ENCODE results near the gene SLC22A12. TPM values are rescaled to one million over a fixed set of nuclear protein-coding genes. Genes with fewer than 3 reads are reported as not detected.

Gene SLC22A12
- polyA plus RNA-seq, 1 donor = 3.8 TPM

DNA sequence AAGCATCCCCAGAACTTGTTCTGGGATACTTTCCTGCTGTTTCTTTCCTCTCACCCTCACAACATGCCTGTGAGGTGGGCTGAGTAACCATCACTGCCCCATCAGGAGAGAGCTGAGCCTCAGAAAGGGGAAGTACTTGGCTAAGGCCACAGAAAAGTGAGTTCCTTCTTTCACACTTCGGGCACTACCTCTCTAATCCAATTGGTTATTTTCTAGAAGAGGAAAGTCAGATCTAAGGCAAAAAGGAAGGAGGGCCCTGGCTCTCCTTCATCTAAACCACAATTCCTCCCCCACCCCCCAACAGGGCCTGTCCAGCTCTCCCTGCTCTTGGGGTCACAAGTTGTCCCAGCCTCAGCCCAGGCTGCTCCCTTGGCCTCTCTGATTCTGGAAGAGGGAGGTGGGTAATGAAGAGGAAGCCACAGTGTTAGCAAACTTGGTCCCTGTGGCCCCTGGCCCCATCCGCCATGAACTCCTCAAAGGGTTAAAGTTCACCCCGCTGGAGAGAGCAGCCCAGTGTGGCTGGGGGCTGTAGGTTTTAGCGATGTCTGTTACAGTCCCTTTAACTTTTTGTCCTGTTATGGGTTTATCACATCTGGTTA, 34.0 kb downstream of the SLC22A12 start:
- DNase-seq = no peak

DNA sequence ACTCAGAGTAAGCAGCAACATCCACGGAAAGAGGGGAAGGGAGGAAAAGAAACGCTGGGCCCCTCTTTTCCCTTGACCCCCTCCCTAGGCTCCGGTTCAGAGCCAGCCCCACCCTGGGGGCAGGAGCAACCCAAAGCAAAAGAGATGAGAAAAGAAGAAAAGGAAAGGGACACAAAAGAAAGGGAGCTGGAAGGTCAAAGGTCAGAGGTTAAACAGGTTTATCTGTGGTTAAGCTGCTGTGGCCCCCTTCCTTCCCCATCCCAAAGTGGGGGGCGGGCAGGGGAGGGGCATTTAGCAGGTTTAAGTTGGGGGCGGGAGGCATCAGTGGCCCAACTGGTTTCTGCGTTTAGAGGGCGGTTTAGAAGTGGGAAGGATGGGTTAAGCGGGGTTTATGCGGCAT, 35.6 kb downstream of the SLC22A12 start:
- DNase-seq = no peak

DNA sequence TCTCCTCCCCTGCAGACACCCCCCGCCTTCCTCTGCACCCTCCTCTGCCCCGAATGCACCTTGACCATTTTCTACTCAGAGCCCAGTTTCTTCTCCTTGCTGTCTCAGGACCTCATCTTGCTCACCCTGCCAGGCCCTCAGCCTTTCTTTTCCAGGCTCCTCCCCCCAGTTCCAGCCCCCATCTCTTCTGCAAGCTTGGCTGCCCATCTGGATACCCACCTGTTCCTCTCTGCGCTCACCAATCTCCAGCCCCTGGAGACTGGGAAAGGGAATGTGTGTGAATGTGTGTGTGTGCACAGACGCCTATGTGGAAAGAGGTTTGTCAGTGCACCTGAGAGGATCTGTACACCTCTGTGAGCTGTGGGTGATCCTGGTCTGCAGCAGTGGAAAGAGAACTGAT, 36.4 kb downstream of the SLC22A12 start:
- no peak for DNase-seq

DNA sequence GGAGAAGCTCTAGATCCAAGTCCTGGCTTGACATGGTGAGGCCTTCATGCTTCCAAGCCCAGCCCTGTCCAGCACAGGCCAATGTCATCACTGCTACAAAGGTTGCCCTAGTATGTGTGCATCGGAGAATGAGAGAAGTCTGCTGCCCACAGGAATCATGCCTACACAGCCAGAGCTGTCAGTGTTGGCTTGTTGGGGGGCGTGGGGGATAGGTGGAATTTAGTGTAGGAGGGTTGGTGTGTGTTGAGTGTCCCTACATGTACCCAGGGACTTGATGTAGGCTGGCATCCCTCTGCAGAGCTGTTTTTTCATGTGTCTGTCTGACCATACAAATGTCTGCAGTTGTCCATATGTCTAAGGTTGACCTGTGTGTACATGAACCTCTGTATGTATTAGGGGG, 37.6 kb downstream of the SLC22A12 start:
- DNase-seq = no peak

DNA sequence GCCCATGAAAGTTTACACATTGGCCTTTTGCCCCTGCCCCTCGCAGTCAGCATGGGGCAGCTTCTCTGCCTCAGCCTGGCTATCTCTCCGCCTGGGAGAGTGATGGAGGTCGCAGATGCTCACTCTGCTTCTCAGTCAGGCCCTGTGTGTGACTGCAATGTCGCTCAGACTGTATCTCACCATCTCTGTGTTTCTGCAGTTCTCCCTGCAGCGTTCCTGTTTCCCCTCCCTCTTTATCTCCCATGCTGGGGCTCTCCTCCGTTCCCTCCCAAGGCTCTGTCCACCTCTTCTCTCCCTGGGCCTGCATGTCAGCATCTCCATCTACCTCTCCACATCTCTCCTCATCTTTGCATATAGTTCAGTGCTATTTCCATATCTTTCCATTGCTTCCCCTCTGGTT, 38.1 kb downstream of the SLC22A12 start:
- DNase-seq = no peak

DNA sequence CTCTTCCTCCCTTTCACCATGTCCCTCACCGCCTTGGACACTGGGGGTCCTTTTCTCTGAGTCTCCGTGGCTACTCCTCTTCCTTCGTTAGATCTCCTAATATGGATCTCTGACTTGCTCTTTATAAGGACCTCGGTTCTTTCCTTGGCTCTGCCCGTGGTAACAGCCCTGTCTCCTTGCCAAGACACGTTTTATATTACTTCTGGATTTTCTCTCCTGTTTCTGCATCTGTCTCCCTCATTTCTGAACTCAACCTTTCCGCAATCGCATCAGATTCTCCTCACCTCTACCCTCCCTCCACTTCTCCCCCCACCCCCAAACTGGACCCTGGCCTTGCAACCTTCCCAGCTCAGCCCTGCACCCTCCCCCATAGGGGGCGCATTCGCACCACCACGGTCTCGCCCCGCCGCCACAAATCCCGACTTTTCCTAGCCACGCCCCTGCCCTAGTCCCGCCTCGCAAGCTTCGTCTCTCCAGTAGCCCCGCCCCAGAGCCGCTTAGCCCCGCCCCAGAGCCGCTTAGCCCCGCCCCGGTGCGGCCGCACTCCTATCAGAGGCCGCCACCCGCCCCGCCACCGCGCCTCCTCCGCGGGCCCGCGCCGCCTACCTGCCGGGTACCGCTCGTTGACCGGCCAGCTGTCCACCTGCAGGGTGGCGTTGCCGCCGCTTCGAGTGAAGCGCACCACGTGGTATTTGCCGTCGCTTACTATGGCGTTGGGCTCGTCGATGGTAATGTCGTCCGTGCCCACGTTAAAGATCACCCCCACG, 39.0 kb downstream of the SLC22A12 start:
- DNase-seq = no peak

DNA sequence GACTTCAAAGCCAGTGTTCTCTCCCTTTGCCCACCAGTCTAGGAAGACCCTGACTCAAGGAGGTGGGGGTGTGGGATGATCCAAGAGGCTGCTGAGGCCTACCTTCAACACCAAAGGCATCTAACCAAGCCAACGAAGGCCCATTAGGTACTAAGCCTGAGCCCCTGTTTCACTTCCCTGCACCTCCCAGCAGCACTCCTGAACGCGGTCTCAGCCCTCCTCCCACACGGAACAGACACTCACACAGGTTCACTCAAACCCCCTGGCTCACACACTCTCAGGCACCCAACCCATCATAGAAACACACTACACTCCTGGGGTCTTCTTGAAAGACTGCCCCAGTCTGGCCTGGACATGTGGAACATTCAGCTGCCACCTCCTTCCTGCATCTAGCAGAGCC, 40.7 kb downstream of the SLC22A12 start:
- DNase-seq = no peak

DNA sequence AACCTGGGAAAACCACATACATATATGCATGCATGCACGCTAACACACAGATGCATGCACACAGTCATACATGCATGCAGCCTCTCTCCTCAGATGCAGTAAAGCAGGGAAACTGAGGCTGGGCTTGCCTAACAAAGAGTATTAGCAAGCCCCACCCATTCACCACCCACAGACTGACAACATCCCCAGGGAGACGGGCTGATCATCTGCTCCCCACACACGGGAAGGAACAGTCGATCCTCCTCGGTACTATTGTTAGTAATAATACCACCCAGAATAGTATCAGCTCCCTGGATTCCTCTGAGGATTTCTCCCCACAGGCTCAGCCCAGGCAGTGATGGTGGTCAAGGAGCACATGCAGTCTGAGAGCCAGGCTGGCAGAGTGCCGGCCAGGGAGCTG, 41.2 kb downstream of the SLC22A12 start:
- no peak for DNase-seq

DNA sequence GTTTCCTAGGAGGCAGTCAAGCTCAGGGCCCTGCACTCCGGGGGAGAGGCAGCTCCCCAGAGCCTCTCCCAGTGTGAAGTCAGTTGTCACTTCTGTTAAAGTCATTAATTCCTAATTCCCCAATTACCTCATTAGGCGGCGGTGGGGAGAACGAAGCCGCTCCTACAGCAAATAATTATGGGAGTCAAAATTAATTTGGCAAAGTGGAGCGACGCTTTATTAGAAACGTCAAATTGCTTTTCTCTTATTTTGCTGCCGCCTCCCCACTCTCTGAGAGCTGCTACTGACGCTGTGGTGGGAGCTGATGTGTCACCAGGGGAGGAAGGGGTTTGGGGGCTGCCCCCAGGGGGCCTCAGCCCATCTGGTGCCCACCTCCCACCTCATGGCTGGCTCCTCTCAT, 41.6 kb downstream of the SLC22A12 start:
- no peak for DNase-seq

DNA sequence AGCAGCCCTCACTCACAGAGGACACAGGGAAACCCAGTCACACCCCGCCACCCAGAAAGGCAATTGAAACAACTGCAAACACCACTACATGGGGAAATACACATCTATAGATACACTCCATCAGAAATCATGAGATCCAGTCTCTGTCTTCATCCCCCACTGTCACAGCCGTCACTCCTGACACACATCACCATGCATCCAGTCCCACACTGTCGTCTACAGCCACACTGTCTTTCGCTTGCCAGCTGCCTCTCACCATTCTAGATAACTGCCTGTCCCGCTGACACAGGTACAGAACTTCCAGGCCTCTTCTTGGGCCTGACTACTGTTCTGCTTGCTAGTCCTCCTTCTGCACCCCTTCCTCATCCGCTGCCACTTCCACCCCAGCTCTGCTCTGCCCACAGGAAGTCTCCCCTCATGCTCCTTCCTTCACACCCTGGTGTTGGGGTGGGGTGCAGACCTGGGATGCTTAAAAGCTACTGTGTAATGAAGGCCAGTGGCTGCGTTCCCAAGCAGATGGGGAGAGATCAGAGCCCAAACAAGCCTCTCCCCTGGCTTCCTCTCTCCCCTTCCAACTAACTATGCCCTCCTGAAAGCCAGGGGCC, 42.6 kb downstream of the SLC22A12 start:
- DNase-seq = no peak

DNA sequence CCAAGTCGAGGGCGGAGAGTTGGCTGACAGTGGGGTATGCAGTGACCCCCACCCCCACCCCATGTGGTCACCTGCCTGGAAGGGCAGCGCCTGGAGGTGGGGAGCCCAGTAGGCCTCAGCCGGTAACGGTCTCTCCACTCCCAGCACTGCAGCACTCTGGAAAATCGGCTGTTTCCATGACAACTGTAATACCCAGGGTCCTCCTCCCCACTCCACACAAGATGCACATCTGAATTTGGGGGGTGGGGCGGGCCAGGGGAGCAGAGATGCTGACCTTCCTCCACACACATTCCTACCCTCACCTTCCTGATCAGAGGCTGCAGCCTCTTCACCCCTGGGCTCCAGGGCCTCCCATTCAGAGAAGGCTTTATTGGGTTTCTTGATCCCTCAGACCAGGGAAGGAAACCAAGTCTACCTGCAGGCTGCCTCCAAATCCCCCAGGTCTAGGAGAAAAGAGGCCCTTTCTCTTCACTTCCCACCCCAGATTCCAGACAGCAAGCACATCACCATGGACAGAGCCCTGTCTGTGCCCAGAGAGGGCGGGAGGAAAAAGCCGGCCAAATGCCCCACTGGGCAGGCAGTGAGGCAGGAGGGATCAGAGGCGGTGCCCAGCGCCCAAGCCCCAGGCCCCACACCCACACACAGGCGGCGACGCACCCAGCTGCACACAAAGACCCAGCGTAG, 46.5 kb downstream of the SLC22A12 start:
- DNase-seq = no peak

DNA sequence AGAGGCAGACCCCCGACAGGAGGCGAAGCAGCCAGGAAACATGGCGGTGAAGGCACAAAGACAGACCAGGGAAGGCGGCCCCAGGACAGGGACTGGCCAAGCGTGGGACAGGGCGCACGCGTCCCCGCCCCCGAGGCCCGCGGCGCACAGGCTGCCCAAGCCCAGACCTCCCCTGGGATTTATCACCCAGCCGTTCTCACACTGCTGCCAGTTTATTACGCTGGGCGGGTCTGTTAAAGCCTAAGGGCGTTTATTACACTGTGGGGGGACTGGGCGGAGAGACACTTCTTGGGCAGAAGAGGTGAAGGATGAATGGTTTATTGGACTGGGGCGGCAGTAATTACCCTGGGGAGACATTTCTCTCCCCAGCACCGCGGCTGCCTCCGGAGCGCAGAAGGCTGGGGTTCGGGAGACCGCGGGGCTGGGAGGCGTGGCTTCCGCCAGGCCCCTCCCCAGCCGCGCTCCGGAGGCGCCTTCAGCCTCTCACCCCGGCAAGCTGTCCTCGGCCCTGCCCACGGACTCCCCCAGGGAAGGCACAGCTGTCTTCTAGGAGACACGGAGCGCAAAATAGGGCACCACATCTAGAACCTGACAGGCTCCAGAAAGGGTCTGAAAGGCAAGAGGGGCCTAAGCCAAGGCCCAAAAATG, 47.1 kb downstream of the SLC22A12 start:
- DNase-seq = peak; percentile 66

DNA sequence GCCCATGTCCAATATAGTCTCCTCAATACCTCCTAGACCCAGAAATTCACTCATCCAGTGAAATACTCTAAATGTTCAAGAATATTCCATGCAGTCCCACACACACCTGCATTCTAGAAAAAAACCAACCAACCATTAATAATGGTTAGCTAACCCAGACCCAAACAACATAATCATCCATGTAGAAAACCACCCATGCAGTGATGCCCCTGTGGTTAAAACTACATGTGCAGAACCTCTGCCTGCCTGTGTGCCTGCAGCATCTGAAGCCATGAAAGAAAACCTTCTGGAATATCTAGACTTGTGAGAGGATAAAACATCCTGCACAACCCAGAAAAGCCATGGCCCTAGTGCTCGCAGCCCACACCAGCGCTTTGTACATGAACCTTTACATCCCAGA, 47.8 kb downstream of the SLC22A12 start:
- DNase-seq = no peak

DNA sequence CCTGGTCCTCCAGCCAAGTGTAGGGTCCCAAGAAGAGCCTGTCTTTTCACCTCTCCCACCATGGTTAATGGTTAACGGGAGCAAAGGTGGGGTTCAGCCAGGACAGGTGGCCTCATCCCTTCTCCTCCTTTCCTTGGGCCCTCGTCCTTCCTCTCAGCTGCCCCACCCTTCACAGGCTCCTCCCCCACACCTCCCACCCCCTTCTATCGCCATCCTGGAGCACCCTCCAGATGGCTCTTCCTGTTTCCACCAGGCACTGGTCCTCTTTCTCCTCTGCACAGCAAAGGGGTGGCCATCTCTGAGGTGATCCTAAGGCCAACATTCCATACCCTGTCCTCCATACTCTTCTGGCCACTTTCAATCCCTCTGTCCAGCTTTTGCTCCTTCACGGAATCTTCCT, 48.9 kb downstream of the SLC22A12 start:
- DNase-seq = no peak

DNA sequence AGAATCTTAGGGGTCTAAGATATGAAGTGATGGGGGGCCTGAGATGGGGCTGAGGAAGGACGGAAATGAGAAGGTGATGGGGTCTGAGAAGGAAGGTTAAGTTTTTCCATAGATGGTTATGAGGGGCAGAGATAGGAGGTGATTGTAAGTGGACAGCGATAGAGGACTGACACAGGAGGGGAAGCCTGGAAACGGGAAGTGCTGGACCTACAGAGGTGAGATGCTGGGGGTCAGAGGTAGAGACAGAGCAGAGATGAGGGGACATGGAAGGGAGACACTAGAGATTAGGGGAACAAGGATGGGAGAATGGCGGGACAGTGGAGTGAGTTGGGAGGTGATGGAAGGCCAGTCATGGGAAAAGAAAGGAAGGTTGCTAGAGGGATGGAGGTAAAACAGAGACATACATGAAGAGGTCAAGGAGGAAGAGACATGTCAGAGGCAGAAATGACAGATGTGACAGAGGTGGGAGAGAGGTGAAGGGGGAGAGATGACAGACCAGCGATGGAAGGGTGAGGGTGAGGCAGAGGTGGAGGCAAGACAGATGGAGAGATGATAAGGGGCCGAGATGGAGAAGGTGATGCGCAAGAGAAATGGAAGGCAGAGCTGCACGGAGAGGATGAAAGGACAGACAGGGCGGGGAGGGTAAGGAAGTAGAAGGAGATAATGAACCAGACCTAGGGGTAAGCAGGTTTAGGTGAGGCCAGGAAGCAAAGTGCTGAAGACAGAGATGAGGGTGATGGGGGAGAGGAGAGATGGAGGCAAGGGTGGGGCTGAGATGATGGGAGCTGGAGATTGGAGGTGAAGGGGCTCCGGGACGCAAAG, 50.8 kb downstream of the SLC22A12 start:
- DNase-seq = no peak

DNA sequence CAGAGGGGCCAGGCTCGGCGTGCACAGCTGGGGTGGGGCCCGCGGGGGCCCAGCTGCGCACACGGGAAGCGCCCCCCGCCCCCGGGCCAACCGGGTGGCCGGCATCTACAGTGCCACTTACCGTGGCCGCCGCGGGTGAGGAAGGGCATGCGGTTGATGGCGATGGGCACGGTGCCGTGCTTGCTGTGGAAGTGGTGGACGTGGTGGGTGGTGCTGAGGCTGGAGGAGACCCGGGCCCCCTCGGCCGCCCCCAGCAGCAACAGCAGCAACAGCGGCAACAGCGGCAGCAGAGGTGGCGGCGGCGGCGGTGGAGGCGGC, 51.4 kb downstream of the SLC22A12 start:
- no peak for DNase-seq

DNA sequence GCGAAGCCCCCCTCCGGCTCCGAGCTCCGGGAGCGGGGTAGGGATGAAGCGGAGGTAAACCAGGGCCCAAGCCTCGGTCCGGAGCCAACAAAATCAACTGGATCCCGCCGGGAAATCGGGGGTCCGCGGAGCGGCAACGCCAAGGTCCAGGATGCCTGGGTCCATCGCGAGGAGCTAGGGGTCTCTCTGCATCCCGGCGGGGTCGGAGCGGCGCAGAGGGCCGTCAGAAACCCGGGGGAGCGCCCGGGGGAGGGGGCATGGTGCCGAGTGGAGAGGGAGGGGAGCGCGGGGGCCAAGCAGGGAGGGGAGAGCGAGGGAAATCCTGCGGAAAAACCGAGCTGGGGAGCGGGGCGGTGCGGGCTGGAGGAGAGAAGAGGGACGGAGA, 51.8 kb downstream of the SLC22A12 start:
- DNase-seq = no peak

DNA sequence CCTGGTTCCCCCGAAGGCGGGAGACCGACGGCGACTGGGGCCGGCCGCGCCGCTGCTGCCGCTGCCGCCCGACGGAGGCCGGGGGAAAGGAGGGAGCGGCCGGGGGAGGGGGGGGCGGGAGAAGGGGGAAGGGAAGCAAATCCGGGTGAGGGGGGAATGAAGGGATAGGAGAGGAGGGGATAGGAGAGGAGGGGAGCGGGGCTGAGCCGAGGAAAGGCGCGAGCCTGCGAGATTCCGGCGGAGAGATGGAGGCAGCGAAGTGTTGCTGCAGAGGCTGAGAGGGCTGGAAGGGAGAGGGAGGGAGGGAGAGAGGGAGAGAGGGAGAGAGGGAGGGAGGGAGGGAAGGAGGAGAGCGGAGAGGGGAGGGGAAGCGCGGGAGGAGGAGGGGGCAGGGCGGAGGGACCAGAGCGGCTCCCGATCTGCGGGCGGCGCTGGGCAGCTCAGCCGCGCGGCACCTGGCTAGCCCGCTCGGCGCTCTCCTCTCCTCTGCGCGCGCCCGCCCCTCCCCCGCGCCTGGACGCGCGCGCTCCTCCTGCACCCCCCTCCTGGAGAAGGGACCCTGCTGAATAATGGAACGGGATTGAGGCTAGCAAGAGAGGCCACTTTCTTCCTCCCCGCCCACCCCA, 52.3 kb downstream of the SLC22A12 start:
- DNase-seq = peak; percentile 71

DNA sequence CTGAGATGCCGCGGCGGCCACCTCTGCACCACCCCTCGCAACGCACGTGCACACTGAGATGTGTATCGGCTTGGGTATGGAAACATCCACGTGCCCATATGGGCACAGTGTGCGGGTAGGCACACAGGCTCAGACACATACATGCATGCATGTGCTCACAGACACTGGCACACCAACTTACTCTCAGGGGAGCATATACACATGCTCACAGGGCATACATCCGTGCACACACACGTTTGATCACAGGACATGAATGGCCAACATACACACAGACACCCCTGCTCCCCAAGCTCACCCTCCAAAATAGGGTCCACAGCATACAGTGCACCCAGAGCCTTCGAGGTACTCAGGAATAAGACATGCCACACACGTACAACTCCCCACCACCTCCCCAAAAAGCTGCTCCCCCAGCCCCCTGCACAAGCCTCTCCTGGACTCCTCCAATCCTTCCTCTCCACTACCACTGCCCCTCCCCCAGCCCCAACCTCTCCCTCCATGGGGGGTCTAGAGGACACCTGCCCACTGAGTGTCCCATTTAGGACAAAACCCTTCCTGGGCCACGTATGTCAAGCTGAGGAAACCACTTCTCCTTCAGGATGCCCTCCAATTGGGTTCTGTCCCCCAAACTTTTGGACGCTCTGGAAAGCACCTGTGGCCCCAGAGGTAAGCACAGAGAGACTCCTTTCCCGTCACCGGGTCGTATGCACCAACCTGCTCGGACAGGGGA, 53.1 kb downstream of the SLC22A12 start:
- DNase-seq = no peak

DNA sequence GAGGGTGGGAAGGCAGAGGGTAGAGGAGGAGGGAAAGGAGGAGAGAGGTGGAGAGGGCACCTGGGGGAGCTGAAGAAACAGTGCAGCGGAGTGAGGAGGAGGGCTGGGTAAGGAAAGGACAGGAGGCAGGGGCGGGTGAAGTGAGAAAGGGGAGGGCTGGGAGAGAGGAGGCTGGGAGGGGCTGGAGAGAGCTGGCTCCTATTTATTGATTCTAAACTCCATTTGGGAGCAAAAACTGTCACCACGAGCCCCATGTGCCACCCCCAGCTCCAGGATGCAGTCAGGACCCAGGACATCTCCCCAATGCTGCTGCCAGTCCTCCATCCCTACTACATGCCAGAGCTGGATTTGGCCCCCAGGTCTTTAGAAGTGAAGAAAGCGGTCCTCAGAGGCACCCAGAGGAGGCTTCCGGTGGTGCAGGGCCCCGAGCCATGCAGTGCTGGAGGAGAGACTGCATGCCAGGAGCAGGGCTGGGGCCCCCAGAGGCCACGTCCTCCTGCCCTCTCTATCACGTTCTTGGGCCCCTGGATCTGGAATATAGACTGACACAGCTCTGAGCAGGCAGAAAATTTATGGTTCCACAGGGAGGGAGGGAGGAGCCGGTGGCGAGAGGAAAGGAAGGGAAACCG, 53.7 kb downstream of the SLC22A12 start:
- no peak for DNase-seq

Data from left kidney (tissue), 2 donors.